Putamen (tissue), 1 donor: ENCODE results near the gene SHISAL2B.
"Not testable (repeated sequence)": the region's sequence is repeated elsewhere in the genome, so short reads cannot be mapped to it uniquely, and the experiment has no call there.

Experiments
- DNase-seq: peaks from one replicate; pipeline ENCODE4 v3.0.0-alpha.2; 2016; ENCODE audit warnings: low spot score

Gene SHISAL2B

GRCh38 chr5:64700765-64701164 lies 10.5 kb downstream of the SHISAL2B start:
- DNase-seq, result no peak

- not testable (repeated sequence) for DNase-seq
Observed at GRCh38 chr5:64706074-64706473, 15.8 kb downstream of the SHISAL2B start.

- DNase-seq, result no peak
Observed at GRCh38 chr5:64707191-64707590, 16.9 kb downstream of the SHISAL2B start.

- DNase-seq, result not testable (repeated sequence)
Observed at GRCh38 chr5:64714495-64714894, 24.2 kb downstream of the SHISAL2B start.

GRCh38 chr5:64722588-64722987 lies 32.3 kb downstream of the SHISAL2B start:
- DNase-seq, result no peak

- no peak for DNase-seq
Observed at GRCh38 chr5:64727150-64727549, 36.8 kb downstream of the SHISAL2B start.

GRCh38 chr5:64742411-64742810 lies 52.1 kb downstream of the SHISAL2B start:
- DNase-seq, result no peak

GRCh38 chr5:64742821-64743220 lies 52.5 kb downstream of the SHISAL2B start:
- no peak for DNase-seq

- no peak for DNase-seq
Observed at GRCh38 chr5:64744914-64745313, 54.6 kb downstream of the SHISAL2B start.

GRCh38 chr5:64746446-64746845 lies 56.1 kb downstream of the SHISAL2B start:
- no peak for DNase-seq

GRCh38 chr5:64749385-64749784 lies 59.1 kb downstream of the SHISAL2B start:
- no peak for DNase-seq

GRCh38 chr5:64754066-64754465 lies 63.8 kb downstream of the SHISAL2B start:
- DNase-seq, result no peak

- no peak for DNase-seq
Observed at GRCh38 chr5:64758901-64759300, 68.6 kb downstream of the SHISAL2B start.

GRCh38 chr5:64759960-64760660 lies 69.8 kb downstream of the SHISAL2B start:
- DNase-seq, result no peak

GRCh38 chr5:64763948-64764503 lies 73.7 kb downstream of the SHISAL2B start:
- DNase-seq, result no peak

GRCh38 chr5:64765804-64766504 lies 75.7 kb downstream of the SHISAL2B start:
- DNase-seq, result no peak

- DNase-seq, result no peak
Observed at GRCh38 chr5:64766941-64767340, 76.6 kb downstream of the SHISAL2B start.
